Stimulated activated CD4-positive, alpha-beta T cell treated with anti-CD3 and anti-CD28 coated beads, TNF-alpha, amount 100 ng/mL, for 1 hour (primary cell): ENCODE results near the gene ORMDL3.
"Not testable (repeated sequence)": the region's sequence is repeated elsewhere in the genome, so short reads cannot be mapped to it uniquely, and the experiment has no call there.

Experiments
- DNase-seq, 3 donors: peaks; one replicate each; pipeline ENCODE4 v3.0.0-alpha.2; 2020; ENCODE audit warnings: low read depth in 3 of 3, low spot score in 1 of 3

Gene ORMDL3

DNA sequence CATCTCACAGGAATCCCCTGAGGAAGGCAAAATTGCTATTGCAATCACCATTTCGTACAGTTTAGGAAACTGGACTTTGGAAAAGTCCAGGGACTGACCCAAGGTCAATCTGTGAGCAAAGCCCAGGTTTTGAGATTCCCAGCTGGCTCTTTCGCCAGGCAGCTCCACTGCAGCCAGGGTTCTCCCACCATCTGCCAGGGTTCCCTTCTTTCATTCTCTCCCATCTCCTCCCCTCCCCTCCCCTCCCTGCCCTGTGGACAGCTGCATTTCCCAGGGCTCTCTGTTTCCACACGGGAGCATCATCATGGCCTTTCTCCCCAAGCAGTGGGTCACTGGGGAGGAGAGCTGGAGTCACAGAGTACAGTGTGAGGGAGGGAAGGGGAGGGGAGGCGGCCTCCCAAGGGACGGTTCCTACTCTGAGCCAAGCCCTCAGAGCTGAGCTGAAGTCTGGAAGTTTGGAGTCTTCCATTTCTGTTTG lies 23.5 kb upstream of the ORMDL3 start:
- DNase-seq: no peak

DNA sequence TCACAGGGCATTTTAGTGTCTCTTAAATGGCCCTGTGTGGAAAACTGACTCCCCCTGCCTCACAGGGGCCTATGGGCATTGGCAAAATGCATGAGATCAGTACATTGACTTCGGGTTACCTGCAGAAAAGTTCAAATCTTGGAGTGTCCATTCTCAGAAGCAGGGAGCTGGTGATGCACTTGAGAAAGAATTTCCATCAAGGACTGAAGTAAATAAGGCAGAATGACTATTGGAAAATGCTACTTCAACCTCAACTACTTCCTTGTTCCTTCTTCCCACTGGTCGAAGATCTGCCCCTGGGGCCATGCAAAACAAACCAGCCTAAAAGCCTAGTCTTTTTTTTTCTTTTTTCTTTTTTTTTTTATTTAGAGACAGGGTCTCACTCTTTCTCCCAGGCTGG lies 21.6 kb upstream of the ORMDL3 start:
- DNase-seq: no peak

DNA sequence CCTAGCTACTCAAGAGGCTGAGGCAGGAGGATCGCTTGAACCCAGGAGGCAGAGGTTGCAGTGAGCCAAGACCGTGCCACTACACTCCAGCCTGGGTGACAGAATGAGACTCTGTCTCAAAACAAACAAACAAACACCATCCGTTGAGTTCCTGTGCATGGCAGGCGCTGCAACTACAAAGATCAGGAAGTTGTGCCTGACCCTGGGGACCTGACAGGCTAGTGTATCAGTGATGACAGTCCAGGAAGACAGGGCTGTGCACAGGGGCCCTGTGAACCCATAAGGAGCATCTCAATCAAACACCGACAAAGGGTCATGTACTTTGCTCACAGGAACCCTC lies 21.1 kb upstream of the ORMDL3 start:
- not testable (repeated sequence) for DNase-seq

DNA sequence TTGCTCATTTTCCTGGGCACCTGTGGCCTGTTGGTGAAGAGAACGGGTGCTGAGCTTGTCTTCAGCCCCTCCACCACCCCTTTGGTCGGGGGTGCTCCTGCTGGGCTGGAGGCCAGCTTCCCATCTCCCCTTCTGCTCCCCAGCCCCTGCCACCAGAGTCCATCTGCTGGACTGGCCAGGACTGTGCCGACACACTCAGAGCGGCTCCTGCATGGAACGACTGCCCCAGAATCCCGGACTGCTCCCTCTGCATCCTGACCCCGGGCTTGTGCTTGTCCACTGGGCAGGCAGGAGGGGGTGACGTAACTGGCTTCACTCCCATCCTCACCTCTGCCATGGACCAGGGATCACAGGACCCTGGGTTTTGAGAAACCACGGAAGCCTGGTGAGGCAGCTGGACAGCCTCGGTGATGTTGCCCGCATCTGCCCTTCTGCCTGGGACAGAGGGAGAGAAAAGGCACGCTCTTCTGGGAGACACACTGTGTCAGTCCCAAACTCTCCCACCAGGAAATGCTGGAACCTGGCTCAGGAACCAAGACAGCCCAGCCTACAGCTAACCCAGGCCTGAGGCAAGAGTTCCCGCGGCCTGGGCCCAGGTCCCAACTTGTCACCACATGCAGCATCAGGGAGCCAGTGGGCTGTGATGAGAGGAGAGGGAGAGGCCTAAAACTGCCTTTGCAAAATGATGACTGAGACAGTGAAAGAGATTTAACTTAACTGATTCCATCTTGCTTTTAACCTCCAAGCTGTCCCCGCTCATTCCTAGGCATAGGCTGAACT lies 19.3 kb upstream of the ORMDL3 start:
- DNase-seq: no peak

DNA sequence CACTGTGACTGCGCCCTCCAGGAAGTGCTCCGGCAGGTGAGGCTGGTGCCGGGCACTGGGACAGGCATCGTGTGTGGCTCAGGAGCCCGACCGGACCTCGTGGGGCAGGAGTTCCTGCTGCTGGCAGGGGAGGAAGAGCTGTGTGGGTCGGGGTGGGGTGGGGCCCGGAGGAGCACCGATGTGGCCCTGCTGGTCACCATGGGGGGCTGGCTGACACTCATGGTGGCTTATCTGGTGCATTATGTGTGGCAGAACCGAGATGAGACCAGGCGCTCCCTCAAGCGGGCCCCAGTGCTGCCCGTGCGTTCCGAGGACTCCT lies 17.0 kb upstream of the ORMDL3 start:
- no peak for DNase-seq

DNA sequence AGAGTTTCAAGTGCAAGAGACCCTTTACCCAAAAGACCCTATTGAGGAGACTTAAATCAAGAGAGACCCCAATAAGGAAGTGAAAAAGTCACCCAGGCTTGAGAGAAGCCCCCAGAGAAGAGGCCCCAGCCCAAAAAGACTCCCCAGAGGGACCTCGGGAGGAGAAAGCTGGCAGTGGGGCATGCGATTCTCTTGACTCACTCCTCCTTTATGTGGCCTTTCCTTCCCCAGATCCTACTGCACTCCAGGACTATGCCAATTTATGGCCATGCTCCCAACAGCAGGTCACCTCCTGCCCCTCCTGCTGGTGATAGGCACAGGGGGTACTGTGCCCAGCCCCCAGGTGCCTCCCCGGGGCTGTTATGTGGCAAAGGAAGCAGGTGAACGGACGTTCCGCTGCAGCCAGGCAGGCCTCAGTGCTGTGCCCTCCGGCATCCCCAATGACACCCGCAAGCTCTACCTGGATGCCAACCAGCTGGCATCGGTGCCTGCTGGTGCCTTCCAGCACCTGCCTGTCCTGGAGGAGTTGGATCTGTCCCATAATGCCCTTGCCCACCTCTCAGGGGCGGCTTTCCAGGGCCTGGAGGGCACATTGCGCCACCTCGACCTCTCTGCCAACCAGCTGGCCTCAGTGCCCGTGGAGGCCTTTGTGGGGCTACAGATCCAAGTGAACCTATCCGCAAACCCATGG lies 16.4 kb upstream of the ORMDL3 start:
- no peak for DNase-seq

DNA sequence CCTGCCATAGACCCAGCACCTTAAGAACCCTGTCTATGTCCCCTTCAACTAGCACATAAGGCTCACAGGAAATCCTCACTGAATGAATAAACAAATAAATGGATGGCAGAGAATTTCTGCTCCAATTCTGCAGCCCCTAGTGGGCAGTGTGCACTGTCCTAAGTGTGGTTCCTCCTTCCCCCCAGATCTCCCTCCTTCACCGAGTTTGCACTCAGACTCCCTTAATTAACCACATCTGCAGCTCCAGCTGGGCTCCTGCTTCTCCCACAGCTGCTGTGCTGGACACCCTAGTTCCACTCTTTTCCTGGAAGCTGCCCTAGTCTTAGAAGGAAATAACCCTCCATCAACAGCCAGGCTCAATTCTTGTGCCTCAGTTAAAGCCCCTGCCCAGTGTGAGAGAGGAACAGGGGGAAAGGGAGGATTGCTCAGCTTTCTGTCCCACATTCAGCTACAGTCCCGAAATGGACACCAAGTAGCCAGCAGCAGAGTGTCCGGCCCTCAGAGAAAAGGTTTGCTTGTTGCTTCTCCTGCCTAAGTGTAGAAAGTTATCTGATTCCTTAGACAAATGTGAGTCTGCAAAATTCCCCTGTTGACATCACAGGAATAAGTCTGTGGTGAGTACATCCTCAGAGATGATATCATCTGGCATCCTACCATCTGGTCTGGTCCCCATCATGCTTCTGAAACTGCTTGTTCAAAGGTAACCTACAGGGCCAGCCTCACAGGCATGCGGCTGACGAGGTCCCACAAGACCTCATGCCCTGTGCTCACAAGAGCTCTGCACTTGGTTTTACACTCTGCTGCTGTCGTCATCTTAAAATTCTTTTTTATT lies 12.4 kb upstream of the ORMDL3 start:
- DNase-seq: no peak

DNA sequence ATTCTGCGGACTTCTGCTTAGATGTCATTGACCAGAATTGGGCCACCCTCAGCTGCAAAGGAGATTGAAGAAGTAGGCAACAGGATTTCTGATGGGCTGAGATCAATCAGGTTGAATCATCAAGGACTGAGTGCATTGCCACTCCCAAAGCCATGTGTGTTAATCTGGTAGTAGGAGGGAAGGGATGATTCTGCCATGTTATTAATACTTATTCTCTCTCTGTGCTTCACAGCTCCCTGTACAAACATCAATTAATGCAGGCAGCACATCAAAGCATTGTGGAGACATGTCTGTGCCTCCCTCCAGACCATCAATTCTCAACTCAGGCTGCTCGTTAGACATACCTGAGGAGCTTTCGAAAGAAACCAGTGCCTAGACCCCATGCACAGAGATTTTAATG lies 11.7 kb upstream of the ORMDL3 start:
- no peak for DNase-seq

DNA sequence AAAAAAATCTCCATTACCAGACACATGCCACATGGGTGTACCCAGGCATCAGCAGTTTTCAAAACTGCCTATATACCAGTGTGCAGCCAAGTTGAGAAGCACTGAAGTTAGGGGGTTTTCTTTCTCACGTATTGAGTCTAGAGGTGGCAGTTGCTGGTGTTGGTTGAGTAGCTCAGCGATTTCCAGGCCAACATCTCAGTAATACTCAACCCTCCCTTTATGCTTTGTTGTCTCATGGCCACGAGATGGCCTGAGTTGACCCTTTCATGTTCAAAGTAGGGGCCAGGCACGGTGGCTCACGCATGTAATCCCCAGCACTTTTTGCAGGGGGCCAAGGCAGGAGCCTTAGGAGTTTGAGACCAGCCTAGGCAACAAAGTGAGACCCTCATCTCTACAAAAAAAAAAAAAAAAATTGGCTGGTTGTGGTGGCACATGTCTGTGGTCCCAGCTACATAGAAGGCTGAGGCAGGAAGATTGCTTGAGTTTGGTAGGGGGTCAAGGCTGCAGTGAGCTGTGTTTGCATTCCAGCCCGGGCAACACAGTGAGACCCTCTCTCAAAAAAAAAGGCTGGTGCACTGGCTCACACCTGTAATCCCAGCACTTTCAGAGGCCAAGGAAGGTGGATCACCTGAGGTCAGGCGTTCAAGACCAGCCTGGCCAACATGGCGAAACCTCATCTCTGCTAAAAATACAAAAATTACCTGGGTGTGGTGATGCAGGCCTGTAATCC lies 10.9 kb upstream of the ORMDL3 start:
- DNase-seq: no peak

DNA sequence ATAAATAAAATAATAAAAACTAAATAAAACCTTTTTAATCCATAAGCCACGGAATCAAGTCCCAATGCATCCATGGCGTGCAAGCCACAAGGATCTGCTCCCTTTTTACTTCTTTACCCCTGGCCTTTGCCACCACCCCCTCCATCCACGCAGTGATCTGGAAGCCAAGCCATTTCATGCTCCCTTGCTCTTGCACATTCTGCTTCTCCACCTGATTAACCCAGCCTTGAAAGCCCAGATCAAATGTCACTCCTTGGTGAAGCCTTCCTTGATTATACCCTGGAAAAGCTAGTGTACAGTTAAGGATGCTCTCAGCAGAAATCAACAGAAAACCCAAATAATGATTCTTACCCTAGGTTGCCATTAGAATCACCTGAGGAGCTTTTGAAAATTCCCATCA lies 10.0 kb upstream of the ORMDL3 start:
- no peak for DNase-seq

DNA sequence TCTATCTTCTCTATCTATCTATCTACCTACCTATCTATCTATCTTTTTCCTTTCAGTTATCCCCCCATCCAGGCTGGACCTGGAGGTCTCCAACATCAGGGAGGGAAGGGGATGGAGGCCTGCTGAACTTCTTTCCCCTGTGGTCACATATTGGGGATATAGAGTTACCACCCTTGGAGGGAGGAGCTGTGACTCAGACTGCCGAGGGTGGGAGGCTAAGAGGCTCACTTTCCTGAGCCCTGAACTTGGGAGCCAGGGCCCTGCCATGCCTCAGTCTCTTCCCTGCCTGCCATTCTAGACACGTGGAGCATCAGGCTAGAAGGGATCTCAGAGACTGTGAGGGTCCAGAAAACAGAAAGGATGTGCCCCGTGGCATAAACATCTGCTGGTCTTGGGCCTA lies 8.5 kb upstream of the ORMDL3 start:
- DNase-seq: no peak

DNA sequence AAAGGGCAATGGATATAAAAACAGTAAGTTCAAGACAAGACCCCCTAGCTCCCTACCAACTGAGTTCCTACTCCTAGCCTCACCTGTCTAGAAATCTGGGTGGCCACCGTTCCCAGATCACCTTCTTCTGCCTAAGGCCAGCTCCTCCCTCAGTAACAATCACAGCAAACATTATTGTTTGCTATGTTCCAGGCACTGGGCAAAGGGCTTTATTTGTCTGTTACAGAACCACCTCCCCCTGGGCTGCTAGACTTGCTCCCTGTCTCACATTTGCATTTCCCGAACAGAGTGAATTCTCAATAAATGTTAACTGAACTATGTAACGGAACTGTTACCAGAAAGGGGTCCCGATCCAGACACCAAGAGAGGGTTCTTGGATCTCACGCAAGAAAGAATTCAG lies 6.9 kb upstream of the ORMDL3 start:
- no peak for DNase-seq

DNA sequence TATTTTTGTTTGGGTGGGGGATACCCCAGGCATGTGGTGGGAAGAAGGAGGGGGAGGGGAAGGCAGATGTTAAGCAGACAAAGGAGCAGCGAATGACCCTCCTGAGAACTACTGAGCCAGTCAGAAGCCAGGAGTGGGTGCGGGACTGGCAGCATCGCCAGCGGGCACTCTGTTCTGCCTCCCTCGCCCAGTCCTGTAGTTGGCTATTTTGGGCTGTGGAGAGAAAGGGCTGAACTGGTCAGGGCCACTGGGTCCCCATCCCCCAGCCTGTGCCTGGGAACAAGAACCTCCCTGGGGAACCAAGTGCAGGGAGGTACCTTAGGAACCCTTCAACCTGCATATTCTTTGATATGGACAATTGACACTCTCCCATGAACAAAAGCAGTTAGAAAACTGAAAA lies 6.5 kb upstream of the ORMDL3 start:
- no peak for DNase-seq

DNA sequence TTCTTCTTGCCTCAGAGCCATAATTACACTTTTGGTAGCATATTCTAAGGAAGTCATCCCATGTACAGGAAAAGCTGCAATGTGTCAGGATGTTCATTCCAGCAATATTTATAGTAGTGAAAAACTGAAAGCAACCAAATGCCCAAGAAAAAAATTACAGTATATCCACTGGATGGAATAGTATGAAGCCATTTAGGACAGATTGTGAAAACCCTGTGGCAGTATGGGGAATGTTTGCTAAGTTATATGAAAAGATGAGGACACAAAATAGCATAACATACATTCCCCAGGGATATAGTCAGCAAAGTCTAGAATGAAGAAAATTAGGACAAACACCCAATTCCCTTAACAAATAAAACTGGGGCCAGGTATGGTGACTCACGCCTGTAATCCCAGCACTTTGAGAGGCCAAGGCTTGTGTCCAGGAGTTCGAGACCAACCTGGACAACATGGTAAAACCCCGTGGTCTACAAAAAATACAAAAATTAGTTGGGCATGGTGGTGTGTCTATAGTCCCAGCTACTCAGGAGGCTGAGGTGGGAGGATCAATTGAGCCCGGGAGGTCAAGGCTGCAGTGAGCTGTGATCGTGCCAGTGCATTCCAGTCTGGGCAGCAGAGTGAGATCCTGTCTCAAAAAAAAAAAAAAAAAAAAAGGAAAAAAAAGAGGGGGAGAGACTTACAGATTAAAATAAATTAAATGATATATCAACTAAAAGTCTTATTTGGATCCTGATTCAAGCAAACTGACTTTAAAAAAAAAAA lies 2.4 kb upstream of the ORMDL3 start:
- no peak for DNase-seq

DNA sequence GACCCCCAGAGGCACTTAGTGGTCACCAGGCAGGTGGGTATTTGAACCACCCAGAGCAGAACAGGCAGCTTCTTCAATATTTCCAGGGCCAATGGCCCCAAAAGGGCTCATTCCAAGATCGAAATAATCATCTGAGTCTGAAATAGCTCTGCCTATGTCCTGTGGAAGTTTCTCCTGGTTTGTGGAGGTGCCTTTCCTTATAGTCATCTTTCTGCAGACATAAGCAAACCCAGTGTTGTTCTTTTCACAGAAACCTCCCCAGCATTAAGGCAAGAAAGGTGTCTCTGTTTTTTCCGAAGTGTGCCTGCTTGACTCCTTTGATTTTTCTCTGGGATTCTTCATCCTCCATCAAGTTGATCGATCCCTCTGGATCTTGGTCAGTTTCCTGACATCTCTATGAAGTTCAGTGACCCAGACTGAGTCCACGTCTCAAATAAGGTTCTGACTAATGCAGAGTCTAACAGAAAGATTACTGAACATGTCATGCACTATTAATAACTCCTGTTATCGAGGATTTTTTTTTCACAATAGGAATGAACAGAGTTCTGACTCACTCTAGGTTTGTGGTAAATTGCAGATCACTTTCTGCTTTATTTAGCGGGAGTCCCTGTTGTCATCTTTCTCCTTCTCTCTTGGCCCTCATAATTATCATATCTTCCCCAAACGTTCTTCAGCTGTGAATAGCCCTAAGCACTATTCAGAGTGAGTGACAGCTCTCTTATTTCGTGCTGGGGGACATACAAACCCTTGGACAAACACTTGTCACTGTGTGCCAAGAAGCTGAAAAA lies 1.7 kb upstream of the ORMDL3 start:
- no peak for DNase-seq

DNA sequence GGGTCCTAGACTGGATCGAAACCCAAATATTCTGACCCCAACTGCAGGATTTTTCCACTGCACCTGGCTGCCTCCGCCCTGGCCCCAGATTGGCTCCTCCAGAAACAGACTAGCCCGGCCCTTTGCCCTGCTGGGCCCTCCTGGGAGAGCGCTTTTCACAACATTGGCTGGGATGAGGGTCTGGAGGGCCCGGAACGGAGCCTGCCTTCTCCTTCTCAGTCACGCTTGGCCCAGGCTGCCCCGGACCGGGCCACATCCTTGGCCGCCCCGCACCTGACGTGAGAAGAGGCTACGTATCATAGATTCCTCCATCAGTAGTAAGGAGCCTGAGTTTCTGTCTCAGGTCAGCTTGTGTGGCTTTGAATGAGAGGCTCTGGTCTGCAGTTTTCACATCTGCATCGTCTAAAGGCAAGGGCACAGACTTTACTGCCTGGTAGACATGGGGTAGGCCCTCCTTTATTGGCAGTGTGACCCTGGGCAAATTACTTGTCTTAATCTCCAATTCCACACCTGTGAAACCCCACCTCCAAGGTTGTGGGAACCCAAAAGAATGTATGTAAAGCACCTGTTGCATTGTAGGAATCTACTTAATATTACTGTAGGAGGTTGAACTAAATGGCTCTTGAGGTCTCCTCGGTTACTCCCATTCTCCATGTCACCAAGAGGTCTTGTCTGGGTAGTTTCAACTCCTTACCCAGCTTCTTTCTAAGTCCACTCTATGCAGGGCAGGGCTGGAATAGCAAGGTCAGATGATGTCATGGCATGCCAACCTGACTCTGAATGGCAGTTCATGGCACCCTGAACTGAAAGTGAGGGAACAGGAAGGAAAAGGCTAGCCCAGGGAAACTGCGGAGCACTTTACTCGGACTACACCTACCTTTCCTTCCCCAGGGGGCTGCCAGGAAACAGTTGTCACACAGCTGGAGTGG lies 792 bp upstream of the ORMDL3 start:
- no peak for DNase-seq

DNA sequence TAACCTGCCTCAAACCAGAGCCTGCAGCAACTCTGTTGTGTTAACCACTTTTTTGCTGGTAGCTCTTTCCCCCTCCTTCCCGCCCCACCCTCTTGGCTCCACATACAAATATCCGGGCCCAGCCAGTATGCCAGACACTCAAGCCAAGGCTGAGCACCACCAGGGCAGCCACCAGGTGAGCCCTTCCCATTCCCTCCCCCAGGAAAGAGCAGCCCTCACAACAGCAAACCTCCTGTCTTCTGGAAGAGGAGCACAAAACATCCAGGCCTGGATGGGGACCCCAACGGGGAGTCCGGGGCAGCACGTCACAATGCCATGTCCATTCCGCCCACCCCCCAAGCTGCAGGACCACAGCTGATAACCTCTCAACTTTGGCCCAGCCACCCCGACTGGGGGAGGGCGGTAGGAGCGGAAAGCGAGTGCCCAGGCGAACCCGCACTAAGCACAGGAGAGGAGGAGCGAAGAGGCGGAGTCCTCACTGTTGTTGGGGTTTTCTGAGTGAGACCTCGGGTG lies 757 bp downstream of the ORMDL3 start:
- peak; percentile 15 to 24 (median 21) for DNase-seq

DNA sequence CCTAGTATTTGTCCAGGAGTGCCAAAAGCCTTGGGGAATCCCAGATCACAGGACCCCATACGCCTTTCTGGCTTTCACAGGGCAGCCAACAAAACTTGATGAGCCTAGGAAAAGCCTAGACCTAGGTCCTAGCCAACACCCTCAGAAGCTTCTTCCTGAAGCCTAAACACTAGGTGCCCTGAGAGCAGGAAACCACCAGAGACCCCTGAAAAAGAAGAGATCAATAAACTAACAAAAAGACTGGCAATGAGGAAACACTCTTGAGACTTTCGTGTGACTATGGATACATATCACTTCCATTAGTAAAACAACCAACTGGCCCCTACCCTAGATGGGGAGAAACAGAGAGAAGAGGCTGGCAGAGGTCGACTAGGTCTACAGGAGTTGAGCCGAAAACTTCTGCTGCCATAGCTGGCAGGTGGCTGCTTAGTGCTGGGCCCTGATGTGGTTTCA lies 1.2 kb downstream of the ORMDL3 start:
- no peak for DNase-seq
